ENCODE measurements around the gene MAP2K1. TPM values are rescaled to one million over a fixed set of nuclear protein-coding genes. Genes with fewer than 3 reads are reported as not detected.

The MAP2K1 gene
- total and polyA plus RNA-seq, 3 donors from 2014 or later, result 26.1 to 29.6 (median 27.6) TPM

DNA sequence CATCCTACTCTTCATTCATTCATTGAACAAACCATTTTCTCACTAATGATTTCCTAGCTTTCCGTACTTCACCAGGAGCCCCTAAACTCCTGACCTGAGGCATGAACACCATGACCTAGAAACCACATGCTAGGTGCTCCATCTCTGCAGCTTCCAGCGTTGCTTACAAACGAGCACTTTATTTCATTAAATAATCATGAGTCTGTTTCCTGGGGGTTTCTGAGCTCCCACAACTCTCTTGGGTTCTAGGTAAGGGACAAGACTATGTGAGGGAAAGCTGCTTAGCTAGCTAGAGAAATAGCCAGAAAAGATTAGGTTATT is 1.3 kb downstream of the MAP2K1 start:
- 8 to 14% methylated on average over 3 of the region's 3 CpGs for WGBS, 2 donors
- no peaks in the 10 kb centered on the region for H3K9me3 ChIP-seq
- H3K27me3 ChIP-seq, result no peaks in the 10 kb centered on the region
- H3K4me3 ChIP-seq, result peak overlapping the region; percentile 92 to 93
- H3K27ac ChIP-seq, result peak overlapping the region in 1 of 2 donors; percentile 94
- no peaks in the 10 kb centered on the region for H3K36me3 ChIP-seq (ENCODE audit: low read depth, missing control alignments)
- intact Hi-C loops (cut with DNase I; ENCODE audit: low total_unique reads), result loop anchor here (5.0 kb wide), 1 partner anchor 109 kb away; the partner anchor contains the start of gene SNAPC5
- TF ChIP-seq, protein P1, sequence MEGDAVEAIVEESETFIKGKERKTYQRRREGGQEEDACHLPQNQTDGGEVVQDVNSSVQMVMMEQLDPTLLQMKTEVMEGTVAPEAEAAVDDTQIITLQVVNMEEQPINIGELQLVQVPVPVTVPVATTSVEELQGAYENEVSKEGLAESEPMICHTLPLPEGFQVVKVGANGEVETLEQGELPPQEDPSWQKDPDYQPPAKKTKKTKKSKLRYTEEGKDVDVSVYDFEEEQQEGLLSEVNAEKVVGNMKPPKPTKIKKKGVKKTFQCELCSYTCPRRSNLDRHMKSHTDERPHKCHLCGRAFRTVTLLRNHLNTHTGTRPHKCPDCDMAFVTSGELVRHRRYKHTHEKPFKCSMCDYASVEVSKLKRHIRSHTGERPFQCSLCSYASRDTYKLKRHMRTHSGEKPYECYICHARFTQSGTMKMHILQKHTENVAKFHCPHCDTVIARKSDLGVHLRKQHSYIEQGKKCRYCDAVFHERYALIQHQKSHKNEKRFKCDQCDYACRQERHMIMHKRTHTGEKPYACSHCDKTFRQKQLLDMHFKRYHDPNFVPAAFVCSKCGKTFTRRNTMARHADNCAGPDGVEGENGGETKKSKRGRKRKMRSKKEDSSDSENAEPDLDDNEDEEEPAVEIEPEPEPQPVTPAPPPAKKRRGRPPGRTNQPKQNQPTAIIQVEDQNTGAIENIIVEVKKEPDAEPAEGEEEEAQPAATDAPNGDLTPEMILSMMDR (IDR thresholded peaks at IDR 0.05), result no peak
- no peak for TF ChIP-seq POLR2A (IDR thresholded peaks at IDR 0.05)
- no peak for DNase-seq
- peaks cover 17% of the 10 kb centered on the region for H3K4me1 ChIP-seq

GRCh38 chr15:66388576-66388975 is 1.9 kb downstream of the MAP2K1 start:
- intact Hi-C loops (cut with DNase I; ENCODE audit: low total_unique reads), result loop anchor here (5.0 kb wide), 1 partner anchor 109 kb away; the partner anchor contains the start of gene SNAPC5
- TF ChIP-seq POLR2A (IDR thresholded peaks at IDR 0.05), result no peak
- TF ChIP-seq, protein P1 (IDR thresholded peaks at IDR 0.05), result no peak
- Histone ChIP-seq H3K36me3 (ENCODE audit: low read depth, missing control alignments) (no peaks in the 10 kb centered on the region), H3K4me3 (no peak overlapping the region), H3K27me3 (no peaks in the 10 kb centered on the region), H3K4me1 (peaks cover 17% of the 10 kb centered on the region), H3K27ac (no peak overlapping the region), H3K9me3 (no peaks in the 10 kb centered on the region)
- whole genome bisulfite sequencing, 2 donors, result 72 to 78% methylated on average over 5 of the region's 5 CpGs
- DNase-seq, result no peak

- no peak for DNase-seq
- H3K4me3 ChIP-seq, result no peak overlapping the region
- H3K36me3 ChIP-seq (ENCODE audit: low read depth, missing control alignments), result no peaks in the 10 kb centered on the region
- no peak for TF ChIP-seq POLR2A (IDR thresholded peaks at IDR 0.05)
- TF ChIP-seq, protein P1 (IDR thresholded peaks at IDR 0.05), result no peak
- H3K9me3 ChIP-seq, result no peaks in the 10 kb centered on the region
- peaks cover 17% of the 10 kb centered on the region for H3K4me1 ChIP-seq
- no peaks in the 10 kb centered on the region for H3K27me3 ChIP-seq
- WGBS, 2 donors, result 85 to 87% methylated on average over 14 of the region's 14 CpGs
- no peak overlapping the region for H3K27ac ChIP-seq
- intact Hi-C loops (cut with DNase I; ENCODE audit: low total_unique reads), result loop anchor here (5.0 kb wide), 1 partner anchor 108 kb away; the partner anchor contains the start of gene SNAPC5
Observed at GRCh38 chr15:66389098-66389858, 2.6 kb downstream of the MAP2K1 start.

GRCh38 chr15:66389859-66390381 is 3.2 kb downstream of the MAP2K1 start:
- Histone ChIP-seq H3K27me3 (no peaks in the 10 kb centered on the region), H3K4me1 (peaks cover 17% of the 10 kb centered on the region), H3K27ac (no peak overlapping the region), H3K4me3 (no peak overlapping the region), H3K9me3 (no peaks in the 10 kb centered on the region), H3K36me3 (ENCODE audit: low read depth, missing control alignments) (no peaks in the 10 kb centered on the region)
- TF ChIP-seq POLR2A (IDR thresholded peaks at IDR 0.05), result no peak
- TF ChIP-seq, protein P1 (IDR thresholded peaks at IDR 0.05), result no peak
- DNase-seq, result no peak
- intact Hi-C loops (cut with DNase I; ENCODE audit: low total_unique reads), result loop anchor here (5.0 kb wide), 1 partner anchor 107 kb away; the partner anchor contains the start of gene SNAPC5
